Brain microvascular endothelial cell (primary cell): ENCODE results near the gene GPR25.

Experiments
- DNase-seq: peaks from one replicate; pipeline ENCODE4 v3.0.0-alpha.2; 2020
- H3K27ac ChIP-seq: fragments of 250-450 bp; sonication (Bioruptor Pico); 2 replicates; pipeline ENCODE4 v1.5.1; 2020; ENCODE audit warnings: mild to moderate bottlenecking, moderate library complexity
- H3K27me3 ChIP-seq: fragments of 250-450 bp; sonication (Bioruptor Pico); replicated peaks from 2 replicates; pipeline ENCODE4 v1.5.1; 2020; ENCODE audit warnings: mild to moderate bottlenecking
- H3K36me3 ChIP-seq: fragments of 250-450 bp; sonication (Bioruptor Pico); replicated peaks from 2 replicates; pipeline ENCODE4 v1.5.1; 2020; ENCODE audit warnings: mild to moderate bottlenecking
- H3K4me3 ChIP-seq: 2 replicates; pipeline ENCODE4 v1.5.1; 2011; ENCODE audit warnings: low read depth, mild to moderate bottlenecking, control low read depth, low read length, moderate library complexity
- in situ Hi-C: cut with HindIII; loops from 2 replicates; pipeline ENCODE4 v1.10.0; 2017; ENCODE audit warnings: low sequenced_read_pairs, low pct_ligation_motif_present
- TF ChIP-seq, protein P1 (sequence below): IDR thresholded peaks from 2 replicates; pipeline ENCODE4 v1.5.1; 2011; ENCODE audit warnings: low read depth, mild to moderate bottlenecking, moderate library complexity, low read length, control low read depth, inconsistent platforms; ENCODE audit errors: missing control alignments

Gene GPR25

DNA sequence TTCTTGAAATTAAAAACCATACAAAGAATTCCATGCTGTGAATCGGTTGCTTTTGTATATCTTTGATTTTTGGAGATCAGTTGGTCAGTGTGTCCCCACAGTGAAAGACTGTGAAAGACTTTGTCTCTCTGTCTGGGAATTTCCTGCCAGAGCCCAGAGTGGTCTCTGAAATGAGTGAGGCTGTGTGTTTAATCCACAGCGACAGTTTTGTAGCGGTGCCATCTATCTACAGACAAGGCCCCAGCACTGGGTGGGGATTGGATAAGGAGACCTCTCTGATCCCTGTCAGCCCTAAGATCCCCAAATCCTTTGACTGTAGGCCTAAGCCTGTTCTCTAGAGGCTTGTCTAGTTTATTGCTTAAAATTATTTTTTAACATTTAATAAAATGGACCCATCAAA lies 10.3 kb downstream of the GPR25 start:
- no peaks in the 10 kb centered on the region for H3K36me3 ChIP-seq
- in situ Hi-C loops: no loop called here
- no peak overlapping the region for H3K27ac ChIP-seq
- H3K4me3 ChIP-seq: no peak overlapping the region
- H3K27me3 ChIP-seq: no peaks in the 10 kb centered on the region
- no peak for DNase-seq
- TF ChIP-seq, protein P1, sequence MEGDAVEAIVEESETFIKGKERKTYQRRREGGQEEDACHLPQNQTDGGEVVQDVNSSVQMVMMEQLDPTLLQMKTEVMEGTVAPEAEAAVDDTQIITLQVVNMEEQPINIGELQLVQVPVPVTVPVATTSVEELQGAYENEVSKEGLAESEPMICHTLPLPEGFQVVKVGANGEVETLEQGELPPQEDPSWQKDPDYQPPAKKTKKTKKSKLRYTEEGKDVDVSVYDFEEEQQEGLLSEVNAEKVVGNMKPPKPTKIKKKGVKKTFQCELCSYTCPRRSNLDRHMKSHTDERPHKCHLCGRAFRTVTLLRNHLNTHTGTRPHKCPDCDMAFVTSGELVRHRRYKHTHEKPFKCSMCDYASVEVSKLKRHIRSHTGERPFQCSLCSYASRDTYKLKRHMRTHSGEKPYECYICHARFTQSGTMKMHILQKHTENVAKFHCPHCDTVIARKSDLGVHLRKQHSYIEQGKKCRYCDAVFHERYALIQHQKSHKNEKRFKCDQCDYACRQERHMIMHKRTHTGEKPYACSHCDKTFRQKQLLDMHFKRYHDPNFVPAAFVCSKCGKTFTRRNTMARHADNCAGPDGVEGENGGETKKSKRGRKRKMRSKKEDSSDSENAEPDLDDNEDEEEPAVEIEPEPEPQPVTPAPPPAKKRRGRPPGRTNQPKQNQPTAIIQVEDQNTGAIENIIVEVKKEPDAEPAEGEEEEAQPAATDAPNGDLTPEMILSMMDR: no peak

DNA sequence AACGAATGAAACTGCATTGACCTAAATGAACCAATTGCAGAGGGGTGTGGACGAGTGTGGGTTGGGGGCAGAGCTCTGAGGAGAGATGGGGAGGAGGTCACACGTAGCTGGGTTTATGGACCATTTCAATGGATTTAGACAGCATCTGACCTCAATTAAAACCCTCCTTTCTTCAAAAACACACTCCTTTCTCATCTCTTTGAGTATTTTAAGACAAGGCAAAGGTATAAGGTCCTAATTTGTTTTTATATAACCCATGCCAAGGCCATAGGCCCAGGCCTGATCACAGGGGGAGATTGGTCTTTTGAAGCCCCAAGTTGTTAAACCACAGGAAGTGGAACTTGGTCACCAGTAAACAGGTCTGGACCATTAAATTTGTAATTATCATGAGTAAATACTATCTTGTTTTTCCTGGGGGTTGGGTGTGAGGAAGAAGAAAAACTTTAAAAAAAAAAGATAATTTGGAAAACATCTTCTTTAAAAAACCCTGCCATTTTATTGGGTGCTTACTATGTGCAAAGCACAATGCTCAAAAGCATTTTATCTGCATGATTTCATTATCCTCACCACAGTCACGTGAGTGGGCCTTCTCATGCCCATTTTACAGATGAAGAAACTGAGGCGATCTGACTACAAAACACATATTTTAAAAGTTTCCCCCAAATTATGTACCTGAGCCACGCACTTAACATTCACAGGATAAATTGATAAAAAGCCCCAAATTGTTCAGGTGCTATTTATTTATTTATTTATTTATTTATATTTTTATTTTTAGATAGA lies 13.0 kb downstream of the GPR25 start:
- in situ Hi-C loops: no loop called here
- H3K27ac ChIP-seq: no peak overlapping the region
- TF ChIP-seq, protein P1: no peak

DNA sequence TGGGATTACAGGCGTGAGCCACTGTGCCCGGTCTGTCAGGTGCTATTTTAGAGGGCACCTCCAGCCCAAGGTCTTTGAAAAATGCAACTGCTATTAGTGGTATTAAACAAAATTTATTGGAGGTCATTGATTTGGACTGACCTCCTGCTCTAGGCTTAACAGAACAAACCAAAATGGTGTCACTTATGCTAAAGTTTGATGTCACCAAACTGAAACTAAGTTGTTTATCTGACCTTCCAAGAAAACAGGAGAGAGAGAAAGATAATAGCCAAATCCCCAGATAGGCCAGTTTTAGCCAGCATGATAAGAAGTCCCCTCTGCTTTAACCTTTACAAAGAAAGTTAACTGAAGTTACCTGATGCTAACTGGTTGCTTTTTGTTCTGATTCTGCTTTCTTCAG lies 13.8 kb downstream of the GPR25 start:
- H3K27ac ChIP-seq: no peak overlapping the region

More for the DNA sequence above, 13.0 kb downstream of the GPR25 start:
- no peak overlapping the region for H3K4me3 ChIP-seq
- no peaks in the 10 kb centered on the region for H3K27me3 ChIP-seq
- no peaks in the 10 kb centered on the region for H3K36me3 ChIP-seq
- DNase-seq: no peak

DNA sequence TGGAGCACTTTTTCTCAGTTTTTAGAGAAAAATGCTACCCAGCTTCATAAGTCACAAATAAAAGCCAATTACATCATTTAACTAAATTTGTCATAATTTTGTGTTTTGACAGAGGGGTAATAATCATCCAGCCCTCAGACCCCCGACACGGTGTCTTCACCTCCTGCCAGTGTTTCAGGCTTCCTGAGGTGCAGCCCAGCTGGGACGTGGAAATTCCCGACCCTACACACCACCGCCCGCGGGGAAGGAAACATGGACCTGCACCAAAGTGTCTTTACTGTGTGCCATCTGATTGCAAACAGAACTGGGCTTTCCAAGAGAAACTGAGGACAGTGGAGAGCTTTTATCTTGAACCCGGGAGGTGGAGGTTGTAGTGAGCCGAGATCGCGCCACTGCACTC lies 14.3 kb downstream of the GPR25 start:
- TF ChIP-seq, protein P1: no peak
- Histone ChIP-seq H3K4me3 (no peak overlapping the region), H3K36me3 (no peaks in the 10 kb centered on the region), H3K27ac (no peak overlapping the region), H3K27me3 (no peaks in the 10 kb centered on the region)
- in situ Hi-C loops: no loop called here
- no peak for DNase-seq

More for the DNA sequence above, 13.8 kb downstream of the GPR25 start:
- TF ChIP-seq, protein P1: no peak
- Histone ChIP-seq H3K36me3 (no peaks in the 10 kb centered on the region), H3K27me3 (no peaks in the 10 kb centered on the region), H3K4me3 (no peak overlapping the region)
- in situ Hi-C loops: no loop called here
- no peak for DNase-seq

DNA sequence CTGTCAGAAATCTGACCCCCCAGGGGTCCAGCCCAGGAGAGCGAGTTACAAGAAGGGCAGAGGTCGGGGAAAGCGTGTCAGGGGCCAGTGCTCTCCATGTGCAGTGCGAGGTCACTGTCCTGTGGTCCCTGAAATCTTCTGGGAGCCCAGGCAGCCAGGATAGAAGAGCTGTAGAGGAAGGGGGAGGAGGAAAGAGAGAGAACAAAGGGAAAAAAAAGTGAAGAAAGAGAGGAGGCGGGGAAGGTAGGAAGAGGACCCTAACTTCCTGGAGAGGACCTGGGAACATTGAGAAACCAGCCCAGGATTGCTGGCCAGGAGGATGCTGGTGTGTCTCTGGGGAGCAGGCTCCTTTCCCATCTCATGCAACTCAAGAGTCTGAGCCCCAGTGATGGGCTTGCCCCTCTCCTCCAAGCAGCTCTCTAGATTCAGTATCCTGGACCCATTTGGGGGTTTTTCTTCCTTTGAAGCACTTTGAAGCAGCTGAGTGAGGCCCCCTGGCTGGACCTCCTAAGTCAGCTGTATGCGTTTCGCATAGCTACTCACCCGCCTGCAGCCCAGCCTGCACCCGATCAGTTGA lies 15.1 kb downstream of the GPR25 start:
- Histone ChIP-seq H3K27ac (no peak overlapping the region), H3K36me3 (no peaks in the 10 kb centered on the region), H3K27me3 (no peaks in the 10 kb centered on the region), H3K4me3 (no peak overlapping the region)
- TF ChIP-seq, protein P1: no peak
- no peak for DNase-seq
- in situ Hi-C loops: no loop called here
